MCF 10A (cell line): ENCODE data around the gene AMPH. TPM values are rescaled to one million over a fixed set of nuclear protein-coding genes. Genes with fewer than 3 reads are reported as not detected.
"Not testable (repeated sequence)": the region's sequence is repeated elsewhere in the genome, so short reads cannot be mapped to it uniquely, and the experiment has no call there.

ENCODE experiments used
- BruUV-seq: library from RNA; stranded (reverse); fragments of 400-500 nt; replicated peaks from 2 replicates; lab custom pipeline; 2021; lab: Mats Ljungman, UMichigan
- CTCF ChIA-PET: fragments of 300-600 bp; sonication (Branson Sonifier 250); formaldehyde crosslinking; extraction: SDS; loops from one replicate; lab custom pipeline; 2021; ENCODE audit warnings: antibody characterized with exemption, inconsistent platforms; lab: Yijun Ruan, JAX
- POLR2A ChIA-PET: fragments of 300-600, 350-650 bp; sonication (Branson Sonifier 250); formaldehyde crosslinking; extraction: SDS; loops from one replicate; lab custom pipeline; 2020; ENCODE audit warnings: antibody characterized with exemption, inconsistent platforms; lab: Yijun Ruan, JAX
- DNase-seq: peaks from one replicate; pipeline ENCODE4 v3.0.0-alpha.2; 2018; ENCODE audit not compliant: unreplicated experiment
- H3K27ac Mint-ChIP-seq: one replicate; pipeline ENCODE4 v1.8.0; 2022; ENCODE audit warnings: mild to moderate bottlenecking, low read depth, mixed read lengths; ENCODE audit not compliant: unreplicated experiment
- H3K27me3 Mint-ChIP-seq: one replicate; pipeline ENCODE4 v1.8.0; 2022; ENCODE audit warnings: mixed read lengths; ENCODE audit not compliant: insufficient read depth, unreplicated experiment
- H3K36me3 Mint-ChIP-seq: one replicate; pipeline ENCODE4 v1.8.0; 2022; ENCODE audit warnings: mild to moderate bottlenecking, moderate library complexity, mixed read lengths; ENCODE audit not compliant: insufficient read depth, unreplicated experiment
- H3K4me1 Mint-ChIP-seq: one replicate; pipeline ENCODE4 v1.8.0; 2022; ENCODE audit warnings: mixed read lengths; ENCODE audit not compliant: insufficient read depth, unreplicated experiment
- H3K4me3 Mint-ChIP-seq: one replicate; pipeline ENCODE4 v1.8.0; 2022; ENCODE audit warnings: mild to moderate bottlenecking, moderate library complexity, mixed read lengths; ENCODE audit not compliant: unreplicated experiment
- H3K9me3 Mint-ChIP-seq: one replicate; pipeline ENCODE4 v1.8.0; 2022; ENCODE audit warnings: mixed read lengths; ENCODE audit not compliant: unreplicated experiment
- CTCF ChIP-seq: fragments of 200-600 bp; IDR thresholded peaks from one replicate; pipeline ENCODE4 v1.8.0; 2022; ENCODE audit warnings: antibody characterized with exemption, mild to moderate bottlenecking; ENCODE audit not compliant: unreplicated experiment
- intact Hi-C: fragments of 100-400 bp; cut with micrococcal nuclease; formaldehyde crosslinking; loops from 2 replicates; pipeline ENCODE4 v1.14.1; 2022
- total RNA-seq: library from RNA; stranded (reverse); gene quantifications from 2 replicates; pipeline ENCODE4 v1.2.3, GENCODE V29; 2022

The AMPH gene
- total RNA-seq, 1 experiment from 2014 or later: 0.63 TPM

- not testable (repeated sequence) for BruUV-seq
Observed at GRCh38 chr7:38363379-38363778, 267.8 kb downstream of the AMPH start.

GRCh38 chr7:38362611-38363237 is 268.4 kb downstream of the AMPH start:
- POLR2A ChIA-PET, H3K9me3 Mint-ChIP-seq, H3K27ac Mint-ChIP-seq, DNase-seq, BruUV-seq, H3K4me3 Mint-ChIP-seq, H3K4me1 Mint-ChIP-seq, H3K36me3 Mint-ChIP-seq, H3K27me3 Mint-ChIP-seq, intact Hi-C loops: not testable (repeated sequence)
- CTCF ChIA-PET: interaction anchor here (0.7 kb wide), 1 partner anchor 177 kb away, joined by 3 read pairs; no protein-coding TSS in a partner anchor

More at GRCh38 chr7:38363379-38363778, 267.8 kb downstream of the AMPH start:
- intact Hi-C loops, H3K4me3 Mint-ChIP-seq, H3K27ac Mint-ChIP-seq, H3K27me3 Mint-ChIP-seq, H3K9me3 Mint-ChIP-seq, H3K4me1 Mint-ChIP-seq, H3K36me3 Mint-ChIP-seq: not testable (repeated sequence)
- TF ChIP-seq CTCF: peak; percentile 38
- CTCF ChIA-PET: interaction anchor here (1.0 kb wide), 1 partner anchor 12 kb away, joined by 3 read pairs; no protein-coding TSS in a partner anchor
- DNase-seq: peak; percentile 32
- POLR2A ChIA-PET: interaction anchor here (0.6 kb wide), 1 partner anchor 11 kb away, joined by 3 read pairs; no protein-coding TSS in a partner anchor

GRCh38 chr7:38360776-38361175 is 270.4 kb downstream of the AMPH start:
- Mint-ChIP-seq H3K27me3 (no peaks in the 10 kb centered on the region), H3K9me3 (no peaks in the 10 kb centered on the region), H3K27ac (no peak overlapping the region), H3K4me1 (no peaks in the 10 kb centered on the region), H3K36me3 (no peaks in the 10 kb centered on the region), H3K4me3 (no peak overlapping the region)
- no TSS peak for BruUV-seq
- intact Hi-C loops: no loop called here
- DNase-seq: no peak
- ChIA-PET POLR2A (no interaction called here), CTCF (interaction anchor here (0.7 to 1.7 kb wide), 4 partner anchors 8 to 145 kb away, joined by 3 to 6 read pairs (median 4); no protein-coding TSS in a partner anchor)
- no peak for TF ChIP-seq CTCF

- H3K36me3 Mint-ChIP-seq, BruUV-seq, H3K4me1 Mint-ChIP-seq, H3K9me3 Mint-ChIP-seq, intact Hi-C loops, POLR2A ChIA-PET, H3K27ac Mint-ChIP-seq, DNase-seq, H3K27me3 Mint-ChIP-seq, H3K4me3 Mint-ChIP-seq: not testable (repeated sequence)
- TF ChIP-seq CTCF: peak; percentile 20
- CTCF ChIA-PET: interaction anchor here (0.6 to 1.8 kb wide), 11 partner anchors 8 to 66 kb away, joined by 3 to 8 read pairs (median 4); no protein-coding TSS in a partner anchor
Observed at GRCh38 chr7:38359071-38359601, 272.0 kb downstream of the AMPH start.

GRCh38 chr7:38358273-38358831 is 272.8 kb downstream of the AMPH start:
- H3K27ac Mint-ChIP-seq, BruUV-seq, intact Hi-C loops, DNase-seq, H3K9me3 Mint-ChIP-seq, H3K27me3 Mint-ChIP-seq, POLR2A ChIA-PET, H3K36me3 Mint-ChIP-seq, H3K4me1 Mint-ChIP-seq, H3K4me3 Mint-ChIP-seq: not testable (repeated sequence)
- CTCF ChIA-PET: interaction anchor here (0.6 to 1.8 kb wide), 10 partner anchors 9 to 66 kb away, joined by 3 to 8 read pairs (median 4); no protein-coding TSS in a partner anchor
